ENCODE data around the gene INTS7.

- TF ChIP-seq ZBTB33 (IDR thresholded peaks at IDR 0.05; ENCODE audit: borderline replicate concordance, low read depth) (no peak), POLR2AphosphoS5 (IDR thresholded peaks at IDR 0.05; ENCODE audit: low read depth, low read length) (no peak), CTCF (IDR thresholded peaks at IDR 0.05) (no peak), EP300 (IDR thresholded peaks at IDR 0.05; ENCODE audit: borderline replicate concordance in 1 of 2, low read depth in 1 of 2, low read length in 1 of 2) (no peak), YY1 (IDR thresholded peaks at IDR 0.05; ENCODE audit: low read depth) (no peak), RCOR1 (IDR thresholded peaks at IDR 0.05; ENCODE audit: low read length) (no peak), TEAD4 (IDR thresholded peaks at IDR 0.05; ENCODE audit: borderline replicate concordance, insufficient read depth) (no peak), RXRA (IDR thresholded peaks at IDR 0.05; ENCODE audit: borderline replicate concordance, low read depth) (no peak), TAF1 (IDR thresholded peaks at IDR 0.05; ENCODE audit: borderline replicate concordance, low read depth, low read length) (no peak)
- TF ChIP-seq, protein P1, sequence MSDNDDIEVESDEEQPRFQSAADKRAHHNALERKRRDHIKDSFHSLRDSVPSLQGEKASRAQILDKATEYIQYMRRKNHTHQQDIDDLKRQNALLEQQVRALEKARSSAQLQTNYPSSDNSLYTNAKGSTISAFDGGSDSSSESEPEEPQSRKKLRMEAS (IDR thresholded peaks at IDR 0.05; ENCODE audit: low read depth) = no peak
Observed at GRCh38 chr1:211968200-211968834, 67.0 kb downstream of the INTS7 start.
